Activated CD8-positive, alpha-beta memory T cell treated with anti-CD3 and anti-CD28 coated beads, Interleukin-2, amount 50 U/mL, for 4 hours (primary cell): ENCODE data around the gene SP9.

ENCODE experiments used
- DNase-seq: peaks from one replicate; pipeline ENCODE4 v3.0.0-alpha.2; 2020

The SP9 gene

GRCh38 chr2:174334781-174335251 lies at the start of gene SP9:
TSS of gene SP9 (plus strand) at chr2:174334954. CDS start at chr2:174335093, 139 bp downstream.
- peak; percentile 24 for DNase-seq

- no peak for DNase-seq
Observed at GRCh38 chr2:174286172-174286571, 48.6 kb upstream of the SP9 start.

- no peak for DNase-seq
Observed at GRCh38 chr2:174292908-174293307, 41.8 kb upstream of the SP9 start.

GRCh38 chr2:174300114-174300513 lies 34.6 kb upstream of the SP9 start:
- DNase-seq, result no peak

- no peak for DNase-seq
Observed at GRCh38 chr2:174312581-174313234, 22.0 kb upstream of the SP9 start.

GRCh38 chr2:174322149-174322548 lies 12.6 kb upstream of the SP9 start:
- no peak for DNase-seq

- DNase-seq, result no peak
Observed at GRCh38 chr2:174322746-174323145, 12.0 kb upstream of the SP9 start.

- no peak for DNase-seq
Observed at GRCh38 chr2:174324530-174324929, 10.2 kb upstream of the SP9 start.

- DNase-seq, result no peak
Observed at GRCh38 chr2:174325373-174326160, 9.2 kb upstream of the SP9 start.

- peak; percentile 39 for DNase-seq
Observed at GRCh38 chr2:174326161-174327020, 8.4 kb upstream of the SP9 start.

- DNase-seq, result peak; percentile 25
Observed at GRCh38 chr2:174327021-174327840, 7.5 kb upstream of the SP9 start.

GRCh38 chr2:174327841-174328113 lies 7.0 kb upstream of the SP9 start:
- no peak for DNase-seq

- DNase-seq, result no peak
Observed at GRCh38 chr2:174328114-174328960, 6.4 kb upstream of the SP9 start.

- DNase-seq, result no peak
Observed at GRCh38 chr2:174328961-174329715, 5.6 kb upstream of the SP9 start.

- no peak for DNase-seq
Observed at GRCh38 chr2:174330945-174331594, 3.7 kb upstream of the SP9 start.

- no peak for DNase-seq
Observed at GRCh38 chr2:174331595-174332216, 3.0 kb upstream of the SP9 start.

GRCh38 chr2:174332217-174332963 lies 2.4 kb upstream of the SP9 start:
- DNase-seq, result no peak

GRCh38 chr2:174333017-174333371 lies 1.8 kb upstream of the SP9 start:
- DNase-seq, result no peak
